GM21390 (cell line): Measurements from ENCODE around the gene CFAP100.

Source experiments
- ATAC-seq: cut with Tn5 transposase; IDR thresholded peaks from one replicate; pipeline ENCODE4 v1.9.1; 2021; ENCODE audit not compliant: unreplicated experiment

Gene CFAP100

DNA sequence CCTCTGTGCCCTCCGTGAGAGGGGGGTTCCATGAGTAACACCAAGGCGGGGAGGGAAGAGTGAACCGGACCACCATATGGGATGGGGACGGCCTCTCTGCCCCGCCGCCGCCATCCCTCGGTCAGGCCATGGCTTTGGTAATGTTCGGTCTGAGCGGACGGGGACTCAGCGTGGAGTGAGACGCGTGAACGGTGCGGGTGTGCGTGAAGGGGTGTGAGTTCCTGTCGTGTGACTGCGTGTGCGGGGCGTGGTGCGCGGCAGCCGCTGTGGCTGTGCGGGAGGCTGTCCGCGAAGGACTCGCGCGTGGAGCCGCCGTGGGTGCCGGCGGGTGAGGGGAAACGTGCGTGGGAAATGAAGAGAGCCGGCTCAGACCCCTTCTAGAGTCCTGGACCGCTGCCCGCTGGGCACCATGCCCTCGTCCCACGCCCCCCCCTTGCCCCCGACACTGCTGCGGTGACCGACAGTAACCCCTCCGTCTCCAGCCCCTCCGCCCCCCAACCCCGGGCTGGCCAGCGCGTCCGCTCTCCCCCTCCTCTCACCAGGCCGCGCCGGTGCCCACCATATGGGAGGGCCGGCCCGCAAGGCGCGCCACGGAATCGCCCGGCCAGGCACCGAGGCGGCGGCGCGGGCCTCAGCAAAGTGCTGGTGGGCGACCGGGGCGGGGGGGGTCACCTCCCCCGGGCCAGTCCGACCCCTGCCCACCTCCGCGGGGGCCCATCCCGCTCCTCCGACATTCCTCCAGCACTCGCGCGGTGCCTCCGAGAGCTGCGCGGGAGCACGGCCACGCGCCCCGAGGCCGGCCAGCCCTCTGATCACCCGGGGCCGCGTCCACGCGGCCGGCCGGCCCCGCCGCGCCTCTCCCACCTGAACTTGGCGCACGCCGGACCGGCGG, 38.1 kb upstream of the CFAP100 start:
- ATAC-seq, result peak; percentile 14

DNA sequence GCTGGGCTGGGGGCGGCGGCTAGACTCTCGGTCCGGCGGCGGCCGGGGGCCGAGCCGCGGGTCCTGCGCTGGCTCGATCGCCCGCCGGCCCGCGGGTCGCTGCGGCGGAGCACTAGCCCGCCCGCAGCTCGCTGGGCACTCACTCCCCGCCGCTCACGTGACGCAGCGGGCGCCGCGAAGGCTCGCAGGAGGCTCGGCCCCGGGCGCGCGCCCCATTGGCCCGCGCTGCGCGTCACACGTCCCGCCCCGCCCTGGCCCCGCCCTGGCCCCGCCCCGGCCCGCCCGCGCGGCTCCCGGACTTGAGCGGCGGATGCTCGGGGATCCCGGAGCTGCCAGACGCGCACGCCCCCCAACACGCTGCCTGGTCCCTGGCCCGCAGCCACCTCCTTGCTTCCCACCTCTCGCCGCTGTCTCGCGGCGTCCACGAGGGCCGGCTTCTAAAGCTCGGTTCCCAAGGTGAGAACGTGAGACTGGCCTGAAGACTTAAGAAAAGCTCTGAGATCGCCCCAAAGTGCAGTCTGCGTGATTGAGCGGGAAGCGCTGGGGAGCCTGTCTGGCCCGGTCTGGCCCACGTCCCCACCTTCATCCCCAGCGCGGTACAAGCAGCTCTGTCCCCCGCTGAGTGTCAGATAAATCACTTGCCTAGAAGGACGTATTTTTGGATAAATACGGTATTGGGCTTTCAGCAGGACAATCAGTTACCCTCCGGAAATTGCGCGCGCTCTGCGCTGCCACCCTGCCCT, 37.2 kb upstream of the CFAP100 start, which contains the start of gene KLF15:
Gene KLF15, minus strand, starts transcription at position 114 of the 743 bp plus-strand sequence. CDS start 4,486 bp downstream, outside the sequence.
- ATAC-seq, result peak; percentile 88

DNA sequence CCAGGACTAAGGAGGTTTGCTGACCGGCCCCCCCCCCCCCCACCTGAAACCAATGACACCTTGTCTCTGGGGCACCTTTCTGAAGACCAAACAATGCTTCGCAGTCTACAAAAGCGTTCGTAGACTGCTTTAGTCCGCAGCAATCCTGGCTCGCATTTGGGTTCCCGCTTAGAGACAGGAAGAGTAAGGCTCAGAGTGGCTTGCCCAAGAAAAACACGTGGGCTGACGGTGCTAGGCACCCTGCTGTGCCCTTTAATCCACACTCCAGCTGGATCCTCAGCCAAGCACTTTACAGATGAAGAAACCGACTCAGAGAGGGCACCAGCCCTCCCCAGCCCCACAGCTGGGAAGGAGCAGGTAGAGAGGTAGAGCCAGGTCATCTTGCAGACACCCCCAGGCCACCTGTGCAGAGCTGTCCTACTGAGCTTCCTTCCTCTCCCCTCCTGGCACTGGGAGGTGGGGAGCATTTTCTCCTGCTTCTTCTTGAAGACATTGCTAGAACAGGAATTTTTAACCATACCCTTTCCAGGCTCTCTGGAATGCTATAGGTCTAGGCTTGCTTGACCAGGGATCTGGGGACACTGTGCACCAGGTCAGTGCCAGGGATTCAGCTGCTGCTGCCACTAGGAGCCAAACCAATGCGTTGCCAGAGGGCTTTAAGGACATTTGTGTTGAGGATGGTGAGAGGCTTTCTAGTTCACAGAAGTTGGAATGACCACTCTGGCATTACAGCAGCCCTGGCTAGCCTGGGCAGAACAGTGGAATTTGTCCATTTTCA, 36.5 kb upstream of the CFAP100 start:
- ATAC-seq, result no peak

DNA sequence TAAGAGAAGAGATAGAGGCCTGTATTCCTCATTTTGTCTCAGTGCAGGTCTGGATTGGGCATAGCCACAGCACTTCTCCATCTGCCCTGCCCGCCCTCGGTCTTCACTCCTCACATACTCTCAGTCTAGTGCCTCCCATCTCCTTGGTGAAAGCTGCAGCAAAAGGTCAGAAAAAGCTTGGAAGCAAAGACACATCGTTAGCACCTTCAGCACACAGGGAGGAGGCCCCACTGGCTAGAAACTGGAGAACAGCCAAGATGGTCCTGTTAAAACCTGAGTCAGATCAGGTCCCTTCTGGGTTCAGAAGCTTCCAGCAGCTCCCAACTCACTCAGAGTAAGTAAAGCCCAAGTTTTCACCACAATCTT, 35.9 kb upstream of the CFAP100 start:
- no peak for ATAC-seq

DNA sequence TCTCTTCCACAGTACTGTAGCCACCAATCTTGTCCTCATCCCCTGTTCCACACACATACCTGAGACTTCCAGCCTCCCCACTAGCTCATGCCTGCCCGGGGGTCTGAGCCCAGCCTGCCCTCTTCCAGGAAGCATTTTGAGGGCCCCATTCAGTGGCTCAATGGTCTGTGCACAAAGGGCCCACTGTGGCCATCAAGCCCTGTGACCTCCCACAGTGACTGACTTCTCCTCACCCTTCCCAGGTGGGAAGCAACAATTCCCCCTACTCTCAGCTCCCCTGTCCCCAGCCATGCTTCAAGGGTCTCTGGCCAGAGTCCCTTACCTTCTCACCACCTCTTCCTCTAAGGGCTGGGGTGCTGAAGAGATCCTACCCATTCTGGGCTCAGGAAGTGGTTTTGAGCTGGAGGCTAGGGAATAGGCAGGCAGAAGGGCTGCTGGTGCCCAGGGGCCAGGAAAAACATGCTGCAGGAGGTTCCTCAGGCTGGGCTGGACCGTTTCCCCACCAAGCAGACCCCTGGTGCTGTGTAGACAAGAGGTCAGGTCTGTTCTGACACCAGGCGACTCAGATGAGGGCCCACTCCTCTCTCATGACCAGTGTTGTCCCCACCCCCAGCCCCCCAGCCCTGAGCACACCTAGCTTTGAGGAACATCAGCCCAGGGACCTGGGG, 34.5 kb upstream of the CFAP100 start:
- ATAC-seq, result no peak

DNA sequence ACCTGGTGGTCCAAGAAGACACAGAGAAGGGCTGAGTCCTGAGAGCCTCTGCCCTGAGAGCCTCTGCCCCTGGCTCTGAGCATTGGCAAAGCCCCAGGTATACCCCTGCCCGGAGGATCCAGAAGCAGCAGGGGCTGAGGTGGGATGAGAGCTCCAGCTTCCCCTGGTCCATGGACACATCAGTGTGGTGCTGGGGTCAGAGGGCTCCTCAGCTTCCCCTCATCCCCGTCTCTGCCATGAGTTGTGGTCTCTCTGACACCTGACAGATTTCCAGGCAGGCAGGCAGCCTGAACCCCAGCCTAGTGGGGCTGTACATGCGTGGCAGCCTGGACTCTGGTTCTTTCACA, 34.0 kb upstream of the CFAP100 start:
- no peak for ATAC-seq

DNA sequence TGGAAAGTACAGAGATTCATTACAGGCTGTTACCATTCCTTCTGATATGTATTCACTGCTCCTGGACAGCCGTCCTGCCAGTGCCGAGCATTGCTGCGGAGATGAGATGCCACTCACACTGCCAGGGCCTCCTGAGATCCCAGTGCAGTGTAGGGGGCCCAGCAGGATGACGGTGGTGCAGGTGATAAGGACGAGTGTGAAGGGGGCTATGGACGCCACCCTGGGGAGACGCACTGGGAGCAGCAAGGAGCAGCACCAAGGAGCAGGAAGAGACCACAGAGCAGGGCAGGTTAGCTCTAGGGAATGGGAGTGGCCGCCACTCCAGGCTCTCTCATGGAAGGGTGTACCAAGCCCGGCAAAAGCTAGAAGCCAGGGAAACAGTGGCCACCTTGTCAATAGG, 33.5 kb upstream of the CFAP100 start:
- ATAC-seq, result no peak

DNA sequence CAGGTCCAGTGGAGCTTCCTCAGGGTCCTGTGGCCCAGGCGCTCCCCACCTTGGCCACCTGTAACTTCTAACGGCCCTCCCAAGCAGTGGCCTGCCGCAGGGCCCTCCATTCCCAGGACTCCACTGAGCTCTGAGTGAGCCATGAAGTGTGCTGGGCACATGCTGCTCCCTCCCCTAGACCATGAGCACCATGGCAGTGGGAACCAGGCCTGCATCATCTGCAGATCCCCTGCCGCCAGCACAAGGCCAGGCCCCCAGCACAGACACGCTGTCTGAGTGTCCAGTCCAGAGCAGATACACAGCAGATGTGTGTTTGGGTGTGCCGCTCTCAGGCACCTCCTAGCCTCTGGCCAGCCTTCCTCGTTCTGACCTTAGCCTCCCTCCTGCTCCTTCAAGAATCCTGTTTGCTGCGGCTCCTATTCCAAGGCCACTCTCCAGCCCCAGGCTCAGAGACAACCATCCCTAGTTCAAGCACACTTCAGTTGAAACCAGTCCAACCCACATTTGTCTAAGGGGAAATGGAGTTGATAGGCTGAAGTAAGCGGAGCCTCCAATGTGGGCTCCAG, 30.5 kb upstream of the CFAP100 start:
- ATAC-seq, result no peak

DNA sequence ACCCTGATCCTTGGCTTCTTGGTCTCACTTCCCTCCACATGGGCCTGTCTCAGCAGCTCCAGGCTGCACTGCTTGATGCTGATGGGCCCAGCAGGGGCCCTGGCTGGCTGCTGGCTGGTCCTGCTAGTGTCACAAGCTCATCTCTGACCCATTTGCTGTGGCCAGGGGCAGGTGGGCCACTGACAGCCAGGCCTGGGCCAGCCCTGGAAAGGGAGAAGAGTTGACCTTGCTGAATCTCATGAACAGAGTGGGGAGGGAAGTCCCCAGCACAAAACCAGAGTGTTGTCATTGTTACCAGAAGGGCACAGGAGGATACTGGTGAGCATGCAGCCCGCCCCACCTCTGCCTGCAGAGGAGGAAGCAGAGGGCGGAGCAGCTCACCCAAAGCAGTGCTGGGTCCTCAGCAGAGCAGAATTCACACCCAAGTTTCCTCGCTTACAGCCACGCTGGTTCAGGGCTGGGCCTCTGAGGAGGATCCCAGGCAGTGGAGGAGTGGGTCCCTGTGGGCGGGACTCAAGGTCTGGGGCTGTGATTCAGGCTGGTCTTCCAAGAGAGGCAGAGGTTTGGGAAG, 29.9 kb upstream of the CFAP100 start:
- ATAC-seq, result no peak

DNA sequence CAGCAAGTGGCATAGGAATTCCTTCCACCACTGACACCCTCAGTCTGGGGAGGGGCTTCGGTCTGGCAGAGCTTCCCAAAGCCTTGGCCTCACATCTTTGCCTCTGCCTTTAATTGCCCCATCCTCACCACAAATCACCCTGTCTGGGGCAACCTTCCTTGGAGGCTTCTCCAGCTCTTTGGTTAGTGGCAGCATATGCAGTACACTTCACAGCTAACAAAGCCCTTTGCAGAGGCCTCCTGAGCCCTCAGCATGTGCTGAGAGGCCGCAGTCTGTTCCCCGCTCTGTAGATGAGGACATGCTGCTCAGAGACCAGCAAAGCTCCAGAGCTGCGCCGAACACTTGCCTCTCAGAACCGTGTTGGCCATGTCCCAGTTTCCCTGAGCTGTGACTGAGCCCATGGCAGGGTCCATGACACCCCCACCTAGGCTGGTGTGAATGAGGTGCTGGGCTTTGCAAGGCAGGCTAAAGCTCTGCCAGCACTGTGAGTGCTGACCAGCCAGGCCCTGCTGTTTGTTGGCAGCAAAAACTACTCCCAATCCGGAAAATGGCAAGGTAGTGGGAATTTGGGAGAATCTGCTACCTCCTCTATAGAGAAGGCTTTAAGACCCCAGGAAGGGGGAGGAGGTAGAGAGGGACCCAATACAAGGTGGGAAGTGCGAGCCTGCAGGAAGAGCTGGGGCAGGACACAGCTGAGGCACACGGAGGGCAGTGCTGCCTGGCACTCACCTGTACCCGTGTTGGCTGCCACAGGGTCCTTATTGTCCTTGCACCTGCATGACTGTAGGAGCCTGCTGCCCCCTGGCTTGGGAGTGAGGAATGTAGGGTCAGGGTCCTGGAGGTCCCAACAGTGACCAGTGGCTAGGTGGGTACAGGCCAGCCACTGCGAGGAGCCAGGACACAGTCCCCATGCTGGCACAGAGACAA, 29.1 kb upstream of the CFAP100 start:
- ATAC-seq, result no peak

DNA sequence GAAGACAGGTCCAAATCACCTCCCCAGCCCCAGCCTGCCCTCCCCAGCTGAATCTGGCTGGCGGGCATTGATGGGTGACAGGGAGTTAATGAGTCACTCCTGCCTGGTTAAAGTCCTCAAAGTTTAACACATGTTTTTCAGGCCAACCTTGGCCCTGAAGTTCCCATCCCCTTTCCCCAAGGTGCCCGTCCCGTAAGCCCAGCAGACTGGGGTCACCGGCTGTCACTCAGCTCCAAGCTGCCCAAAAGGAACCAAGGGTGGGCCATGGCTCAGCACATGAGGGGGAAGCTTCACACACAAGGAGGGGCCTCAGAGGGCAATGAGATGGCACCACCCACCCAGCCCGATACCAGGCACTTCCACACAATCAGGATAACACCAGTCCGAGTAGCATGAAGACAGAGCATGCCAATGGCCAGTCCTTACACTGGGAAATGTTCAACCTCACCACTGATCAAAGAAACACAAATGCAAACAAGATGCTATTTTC, 27.3 kb upstream of the CFAP100 start:
- ATAC-seq, result no peak

DNA sequence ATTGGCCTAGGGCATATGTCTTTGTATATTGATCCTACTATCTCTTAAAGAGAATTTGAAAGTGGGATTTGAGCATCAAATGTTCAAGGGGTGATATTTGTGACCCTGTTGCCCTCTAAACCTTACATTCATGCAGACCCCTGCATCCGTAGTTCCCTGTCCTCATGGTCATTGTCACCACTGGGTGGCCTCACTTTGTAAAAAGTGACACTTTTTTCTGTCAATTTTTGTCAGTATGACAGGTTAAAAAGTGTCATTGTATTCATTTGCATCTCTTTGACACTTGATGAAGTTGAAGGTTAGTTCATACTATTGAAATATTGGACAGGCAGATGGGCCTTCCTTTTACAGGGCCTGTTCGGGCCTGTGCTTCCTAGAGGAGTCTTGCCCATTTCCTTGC, 25.2 kb upstream of the CFAP100 start:
- ATAC-seq, result no peak

DNA sequence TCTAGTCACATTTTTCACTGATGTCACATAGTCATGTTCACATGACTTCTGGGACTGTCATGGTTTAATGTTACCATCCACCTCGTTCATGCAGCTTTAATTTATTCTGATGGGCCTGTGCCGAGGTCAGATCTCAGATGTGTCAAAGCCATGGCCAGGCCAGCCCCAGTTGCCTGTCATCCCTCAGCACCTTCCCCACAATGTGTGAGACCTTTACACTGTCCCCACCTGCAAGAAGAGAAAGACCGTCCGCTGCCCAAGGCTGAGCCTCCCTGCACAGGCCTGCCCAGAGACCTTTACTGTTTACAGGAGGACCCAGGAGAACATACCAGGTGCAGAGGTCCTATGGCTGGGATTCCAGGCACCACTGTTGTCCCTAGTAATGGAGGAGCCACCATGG, 24.7 kb upstream of the CFAP100 start:
- no peak for ATAC-seq

DNA sequence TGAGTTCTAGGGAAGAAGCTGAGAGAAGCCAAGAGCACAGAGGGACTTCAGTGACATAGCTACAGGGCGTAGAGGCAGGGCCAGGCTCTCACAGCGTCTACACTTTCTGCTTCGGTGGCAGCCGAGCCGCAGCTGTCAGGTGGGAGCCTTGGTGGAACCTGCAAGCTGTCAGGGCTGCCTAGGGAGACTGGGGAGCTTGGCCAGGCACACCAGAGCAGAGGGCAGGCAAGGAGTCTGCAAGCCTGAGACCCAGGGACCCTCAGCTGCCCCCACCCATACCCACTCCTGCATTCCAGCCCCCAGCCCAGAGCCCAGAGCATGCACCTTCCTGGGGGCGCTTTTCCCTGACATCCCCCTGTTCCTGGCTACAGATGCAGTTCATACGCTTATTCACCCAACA, 24.1 kb upstream of the CFAP100 start:
- ATAC-seq, result no peak

DNA sequence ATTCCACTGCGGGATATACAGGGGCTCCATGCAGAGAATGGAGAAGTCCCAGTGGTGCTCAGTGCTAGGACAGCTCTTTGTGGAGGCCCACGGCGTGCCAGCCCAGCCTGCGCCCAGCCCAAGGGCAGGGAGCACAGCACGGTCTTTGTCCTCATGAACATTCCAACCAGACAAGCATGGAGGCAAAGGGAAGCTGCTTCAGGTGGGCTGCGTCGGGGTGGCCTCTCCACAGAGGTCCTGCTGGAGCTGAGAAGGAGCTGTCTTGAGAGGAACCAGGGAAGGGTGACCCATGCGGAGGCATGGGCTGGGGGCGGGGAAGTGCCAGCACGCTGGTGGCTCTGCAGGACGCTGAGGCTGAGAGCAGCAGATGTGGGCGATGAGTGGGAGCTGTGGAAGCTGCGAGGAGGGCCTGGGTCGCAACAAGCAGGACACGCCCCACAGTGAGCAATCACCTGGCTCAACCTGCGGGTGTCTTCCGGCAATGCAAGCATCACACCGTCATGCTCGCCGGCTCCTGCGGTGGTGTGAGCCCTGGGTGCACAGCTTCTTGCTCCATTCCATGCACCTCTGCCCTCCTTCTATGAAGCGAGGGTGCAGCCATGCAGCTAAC, 23.5 kb upstream of the CFAP100 start:
- no peak for ATAC-seq

DNA sequence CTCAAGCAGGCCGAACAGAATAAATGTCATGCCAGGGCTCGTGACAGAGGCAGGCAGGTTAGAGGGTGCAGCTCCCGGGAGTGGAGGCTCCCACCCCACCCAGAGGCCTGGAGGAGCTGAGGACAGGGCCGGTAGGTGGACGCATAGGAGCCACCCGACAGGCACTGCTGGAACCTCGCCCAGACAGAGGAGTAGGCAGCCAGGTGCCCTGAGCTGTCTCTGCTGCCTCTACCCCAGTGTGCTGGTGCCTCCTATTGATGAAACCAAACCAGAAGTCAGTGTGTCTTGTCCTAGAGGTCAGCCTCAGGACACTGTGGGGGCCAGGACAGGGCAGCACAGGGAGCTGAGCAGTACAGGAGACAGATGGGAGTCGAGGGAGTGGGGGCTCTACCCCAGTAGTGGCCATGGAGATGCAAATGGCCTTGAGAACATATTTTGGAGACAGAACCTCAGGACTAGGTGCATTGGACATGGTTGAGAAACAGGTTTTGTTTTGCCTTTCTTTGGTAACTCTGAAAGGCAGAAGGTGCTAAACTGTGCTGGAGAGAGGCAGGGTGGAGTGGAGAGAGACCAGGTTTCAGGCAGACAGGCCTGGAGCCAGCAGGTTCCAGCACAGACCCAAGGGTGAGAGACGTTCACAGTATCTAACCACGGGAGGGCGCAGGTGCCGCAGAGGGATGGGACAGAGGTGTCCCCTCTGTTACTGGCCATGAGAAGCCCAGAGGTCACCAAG, 22.1 kb upstream of the CFAP100 start:
- ATAC-seq, result no peak

DNA sequence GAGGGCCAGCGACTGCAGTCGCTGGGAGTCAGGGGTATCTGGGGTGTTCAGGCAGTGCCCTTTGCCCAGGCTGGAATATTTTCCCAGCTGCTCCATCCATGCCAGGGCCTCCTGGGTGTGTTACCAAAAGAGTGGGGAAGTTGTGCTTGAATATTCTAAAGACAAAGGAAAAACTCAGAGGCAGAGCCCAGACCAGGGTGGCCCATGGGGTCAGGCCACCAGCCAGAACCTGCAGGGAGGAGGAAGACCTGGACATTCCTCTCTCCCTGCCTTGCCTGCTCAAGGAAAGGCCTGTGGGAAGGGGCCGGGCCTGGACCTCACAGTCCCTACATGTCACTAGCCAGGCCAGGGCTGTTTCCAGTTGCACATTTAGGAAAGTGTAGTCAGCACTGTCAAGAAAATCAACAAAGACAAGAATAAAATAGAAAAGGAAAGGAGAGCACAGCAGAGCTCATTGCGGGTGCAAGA, 21.5 kb upstream of the CFAP100 start:
- ATAC-seq, result no peak
